ENCODE data around the gene MAP3K3.

DNA sequence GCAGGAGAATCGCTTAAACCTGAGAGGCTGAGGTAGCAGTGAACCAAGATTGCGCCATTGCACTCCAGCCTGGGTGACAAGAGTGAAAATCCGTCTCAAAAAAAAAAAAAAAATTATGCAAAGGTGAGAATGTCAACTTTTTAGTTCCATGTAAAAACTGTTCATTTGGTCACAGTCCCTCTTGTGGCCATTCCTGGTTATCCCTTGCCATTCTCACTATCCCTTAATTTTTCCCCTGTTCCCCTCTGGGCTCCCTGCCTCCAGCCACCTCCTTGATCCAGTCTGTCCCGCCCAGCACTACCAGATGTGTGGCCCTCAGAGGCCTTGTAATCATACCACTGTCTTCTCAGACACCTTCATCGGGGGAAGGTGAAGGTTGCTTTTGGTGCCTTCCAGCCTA lies 48.6 kb upstream of the MAP3K3 start:
- TF ChIP-seq, protein P1, sequence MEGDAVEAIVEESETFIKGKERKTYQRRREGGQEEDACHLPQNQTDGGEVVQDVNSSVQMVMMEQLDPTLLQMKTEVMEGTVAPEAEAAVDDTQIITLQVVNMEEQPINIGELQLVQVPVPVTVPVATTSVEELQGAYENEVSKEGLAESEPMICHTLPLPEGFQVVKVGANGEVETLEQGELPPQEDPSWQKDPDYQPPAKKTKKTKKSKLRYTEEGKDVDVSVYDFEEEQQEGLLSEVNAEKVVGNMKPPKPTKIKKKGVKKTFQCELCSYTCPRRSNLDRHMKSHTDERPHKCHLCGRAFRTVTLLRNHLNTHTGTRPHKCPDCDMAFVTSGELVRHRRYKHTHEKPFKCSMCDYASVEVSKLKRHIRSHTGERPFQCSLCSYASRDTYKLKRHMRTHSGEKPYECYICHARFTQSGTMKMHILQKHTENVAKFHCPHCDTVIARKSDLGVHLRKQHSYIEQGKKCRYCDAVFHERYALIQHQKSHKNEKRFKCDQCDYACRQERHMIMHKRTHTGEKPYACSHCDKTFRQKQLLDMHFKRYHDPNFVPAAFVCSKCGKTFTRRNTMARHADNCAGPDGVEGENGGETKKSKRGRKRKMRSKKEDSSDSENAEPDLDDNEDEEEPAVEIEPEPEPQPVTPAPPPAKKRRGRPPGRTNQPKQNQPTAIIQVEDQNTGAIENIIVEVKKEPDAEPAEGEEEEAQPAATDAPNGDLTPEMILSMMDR (IDR thresholded peaks at IDR 0.05; ENCODE audit: low read depth, low read length): no peak
- TF ChIP-seq, protein P2, sequence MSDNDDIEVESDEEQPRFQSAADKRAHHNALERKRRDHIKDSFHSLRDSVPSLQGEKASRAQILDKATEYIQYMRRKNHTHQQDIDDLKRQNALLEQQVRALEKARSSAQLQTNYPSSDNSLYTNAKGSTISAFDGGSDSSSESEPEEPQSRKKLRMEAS (IDR thresholded peaks at IDR 0.05; ENCODE audit: low read depth, low read length): no peak
- TF ChIP-seq POLR2A (IDR thresholded peaks at IDR 0.05; ENCODE audit: extremely low read depth, insufficient read length): no peak
